ENCODE results near the gene ATG12.
"Not testable (repeated sequence)": the region's sequence is repeated elsewhere in the genome, so short reads cannot be mapped to it uniquely, and the experiment has no call there.

ATG12 gene

DNA sequence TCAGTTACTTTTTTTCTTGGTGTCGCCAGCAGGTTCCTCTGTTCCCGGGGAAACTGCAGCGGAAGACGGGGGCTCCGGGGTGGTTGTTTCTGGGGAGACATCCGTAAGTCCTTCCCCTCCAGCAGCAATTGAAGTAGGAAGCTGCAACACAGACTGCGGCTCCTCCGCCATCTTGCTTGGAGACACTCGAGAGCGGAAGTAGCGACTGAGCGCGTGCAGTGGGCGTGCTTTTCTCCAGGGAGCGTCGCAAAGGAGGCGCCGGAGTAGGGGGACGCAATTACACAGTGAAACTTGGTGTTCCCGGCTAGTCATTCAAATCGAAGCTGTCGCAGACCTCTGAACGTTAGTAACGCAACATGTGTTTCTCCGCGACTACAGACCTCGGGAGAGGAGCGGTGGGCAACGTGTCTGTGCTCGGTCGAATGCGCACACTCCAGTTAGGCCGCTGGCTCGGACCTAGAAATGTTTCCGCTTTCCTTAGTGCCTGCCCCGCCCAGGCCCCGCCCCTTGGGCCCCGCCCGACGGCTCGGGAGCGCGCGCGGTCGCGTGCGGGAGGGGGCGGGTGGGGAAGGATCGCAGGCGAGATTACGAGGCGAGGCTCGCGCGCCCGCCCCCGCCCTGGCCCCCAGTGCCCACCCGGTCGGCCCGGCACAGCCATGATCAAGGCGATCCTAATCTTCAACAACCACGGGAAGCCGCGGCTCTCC is at the start of gene ATG12, which contains the start of gene AP3S1:
Gene ATG12 (minus strand): TSS at position 184 of the 707 bp plus-strand sequence. CDS start 13 bp downstream, at position 171.
Gene AP3S1 (plus strand): TSS at position 554 of the 707 bp plus-strand sequence. CDS start 103 bp downstream, at position 657.
- TF ChIP-seq, protein P1, sequence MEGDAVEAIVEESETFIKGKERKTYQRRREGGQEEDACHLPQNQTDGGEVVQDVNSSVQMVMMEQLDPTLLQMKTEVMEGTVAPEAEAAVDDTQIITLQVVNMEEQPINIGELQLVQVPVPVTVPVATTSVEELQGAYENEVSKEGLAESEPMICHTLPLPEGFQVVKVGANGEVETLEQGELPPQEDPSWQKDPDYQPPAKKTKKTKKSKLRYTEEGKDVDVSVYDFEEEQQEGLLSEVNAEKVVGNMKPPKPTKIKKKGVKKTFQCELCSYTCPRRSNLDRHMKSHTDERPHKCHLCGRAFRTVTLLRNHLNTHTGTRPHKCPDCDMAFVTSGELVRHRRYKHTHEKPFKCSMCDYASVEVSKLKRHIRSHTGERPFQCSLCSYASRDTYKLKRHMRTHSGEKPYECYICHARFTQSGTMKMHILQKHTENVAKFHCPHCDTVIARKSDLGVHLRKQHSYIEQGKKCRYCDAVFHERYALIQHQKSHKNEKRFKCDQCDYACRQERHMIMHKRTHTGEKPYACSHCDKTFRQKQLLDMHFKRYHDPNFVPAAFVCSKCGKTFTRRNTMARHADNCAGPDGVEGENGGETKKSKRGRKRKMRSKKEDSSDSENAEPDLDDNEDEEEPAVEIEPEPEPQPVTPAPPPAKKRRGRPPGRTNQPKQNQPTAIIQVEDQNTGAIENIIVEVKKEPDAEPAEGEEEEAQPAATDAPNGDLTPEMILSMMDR (conservative IDR thresholded peaks at IDR 0.05), result no peak
- peak; percentile 72 for TF ChIP-seq ZFX (IDR thresholded peaks at IDR 0.05)
- H3K27ac ChIP-seq, result peak within 1 kb of the TSS; percentile 84

DNA sequence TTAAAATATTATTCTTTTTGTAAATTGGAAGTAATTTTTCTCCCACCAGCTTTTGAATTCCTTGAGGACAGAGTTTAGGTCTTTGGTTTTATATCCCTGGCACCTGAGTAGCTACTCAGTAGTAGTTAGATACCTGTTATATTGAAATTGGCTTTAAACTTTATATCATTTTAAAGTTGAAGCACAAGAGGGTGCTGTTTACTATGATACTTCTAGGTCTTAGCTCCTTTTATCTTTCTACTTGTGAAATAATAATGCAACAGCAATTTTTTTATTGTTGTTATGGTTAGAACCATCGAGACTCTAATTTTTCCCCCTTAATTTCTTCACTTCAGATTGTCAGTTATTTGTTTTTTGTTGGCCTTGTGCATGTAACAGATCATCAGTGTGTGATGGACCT is 46.7 kb upstream of the ATG12 start:
- TF ChIP-seq ZFX (IDR thresholded peaks at IDR 0.05), result no peak
- TF ChIP-seq, protein P1 (conservative IDR thresholded peaks at IDR 0.05), result peak; percentile 56
- H3K27ac ChIP-seq, result no peak overlapping the region

DNA sequence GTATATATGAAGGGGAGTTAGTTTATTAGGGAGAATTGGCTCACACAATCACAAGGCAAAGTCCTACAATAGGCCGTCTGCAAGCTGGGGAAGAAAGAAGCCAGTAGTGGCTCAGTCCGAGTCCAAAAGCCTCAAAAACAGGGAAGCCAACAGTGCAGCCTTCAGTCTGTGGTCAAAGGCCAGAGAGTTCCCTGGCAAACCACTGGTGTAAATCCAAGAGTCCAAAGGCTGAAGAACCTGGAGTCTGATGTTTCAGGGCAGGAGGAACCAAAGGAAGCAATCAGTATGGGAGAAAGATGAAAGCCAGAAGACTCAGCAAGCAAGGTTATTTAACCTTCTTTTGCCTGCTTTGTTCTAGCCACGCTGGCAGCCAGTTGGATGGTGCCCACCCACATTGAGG is 43.8 kb upstream of the ATG12 start:
- not testable (repeated sequence) for H3K27ac ChIP-seq

DNA sequence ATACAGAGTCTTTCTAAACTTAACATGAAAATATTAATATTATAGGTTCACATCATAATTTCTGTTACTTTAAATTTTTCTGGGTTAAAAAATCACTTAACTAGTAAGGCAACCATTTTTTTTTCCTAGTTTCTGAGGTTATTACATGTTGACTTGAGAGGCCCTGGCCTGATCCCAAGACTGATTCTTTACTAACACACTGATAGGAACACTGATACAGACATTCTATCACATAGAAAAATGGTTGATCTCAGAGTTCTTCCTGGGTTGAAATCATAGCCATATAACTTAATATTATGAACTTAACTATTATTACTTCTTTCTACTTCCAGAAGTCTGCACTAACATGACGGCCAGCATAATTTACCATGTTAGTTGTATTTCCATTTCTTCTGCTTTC is 43.3 kb upstream of the ATG12 start:
- no peak overlapping the region for H3K27ac ChIP-seq
- TF ChIP-seq, protein P1 (conservative IDR thresholded peaks at IDR 0.05), result no peak
- TF ChIP-seq ZFX (IDR thresholded peaks at IDR 0.05), result no peak

DNA sequence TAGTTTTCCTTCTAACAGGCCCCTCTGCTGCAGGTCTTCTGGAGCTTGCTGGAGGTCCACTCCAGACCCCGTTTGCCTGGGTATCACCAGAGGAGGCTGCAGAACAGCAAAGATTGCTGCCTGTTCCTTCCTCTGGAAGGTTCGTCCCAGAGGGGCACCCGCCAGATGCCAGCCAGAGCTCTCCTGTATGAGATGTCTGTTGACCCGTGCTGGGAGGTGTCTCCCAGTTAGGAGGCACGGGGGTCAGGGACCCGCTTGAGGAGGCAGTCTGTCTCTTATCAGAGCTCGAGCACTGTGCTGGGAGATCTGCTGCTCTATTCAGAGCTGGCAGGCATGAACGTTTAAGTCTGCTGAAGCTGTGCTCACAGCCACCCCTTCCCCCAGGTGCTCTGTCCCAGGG is 41.1 kb upstream of the ATG12 start:
- H3K27ac ChIP-seq, result not testable (repeated sequence)

DNA sequence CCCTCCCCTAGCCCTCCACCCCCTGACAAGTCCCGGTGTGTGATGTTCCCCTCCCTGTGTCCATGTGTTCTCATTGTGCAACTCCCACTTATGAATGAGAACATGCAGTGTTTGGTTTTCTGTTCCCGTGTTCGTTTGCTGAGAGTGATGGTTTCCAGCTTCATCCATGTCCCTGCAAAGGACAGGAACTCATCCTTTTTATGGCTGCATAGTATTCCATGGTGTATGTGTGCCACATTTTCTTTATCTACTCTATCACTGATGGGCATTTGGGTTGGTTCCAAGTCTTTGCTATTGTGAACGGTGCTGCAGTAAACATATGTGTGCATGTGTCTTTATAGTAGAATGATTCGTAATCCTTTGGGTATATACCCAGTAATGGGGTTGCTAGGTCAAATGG is 36.0 kb upstream of the ATG12 start:
- H3K27ac ChIP-seq, result not testable (repeated sequence)

DNA sequence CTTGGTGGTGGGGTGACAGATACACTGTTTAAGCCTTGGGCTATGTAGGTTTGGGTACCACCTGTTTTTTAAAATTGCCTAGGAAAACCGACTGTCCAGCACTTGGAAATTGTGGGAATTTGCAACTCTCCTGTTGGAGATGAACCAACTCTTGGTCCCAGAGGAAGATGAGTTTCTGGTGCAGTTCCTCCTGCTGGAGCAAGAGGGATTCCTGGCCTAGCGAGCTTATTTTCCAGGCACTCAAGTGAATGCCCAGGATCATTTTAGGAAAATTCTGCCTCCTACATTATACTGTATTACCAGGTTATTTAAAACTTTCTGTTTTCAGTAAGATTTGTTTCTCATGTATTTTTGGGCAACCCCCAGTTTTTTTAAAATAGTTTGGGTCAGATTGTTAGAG is 34.1 kb upstream of the ATG12 start:
- H3K27ac ChIP-seq, result no peak overlapping the region
- TF ChIP-seq ZFX (IDR thresholded peaks at IDR 0.05), result no peak
- TF ChIP-seq, protein P1 (conservative IDR thresholded peaks at IDR 0.05), result peak; percentile 14; the same call in 1 of the 2 replicates

DNA sequence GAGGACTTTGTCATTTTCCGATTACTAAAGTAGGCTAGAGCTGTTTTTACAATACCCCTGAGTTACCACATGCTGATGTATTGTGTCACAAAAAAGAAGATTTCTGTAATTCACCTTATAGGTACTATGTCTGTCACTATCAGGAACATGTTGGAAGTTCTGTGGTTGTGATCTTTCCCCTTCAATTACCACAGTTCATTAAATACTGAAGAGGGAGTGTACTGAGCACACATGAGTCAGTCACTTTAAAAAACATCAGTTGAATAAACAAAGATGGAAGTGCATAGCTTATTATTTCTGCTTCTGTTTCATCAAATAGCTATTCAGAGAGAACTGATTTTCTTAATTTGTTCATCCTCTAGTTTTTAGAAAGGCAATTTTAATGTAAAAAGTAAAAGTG is 32.0 kb upstream of the ATG12 start:
- no peak overlapping the region for H3K27ac ChIP-seq
- no peak for TF ChIP-seq ZFX (IDR thresholded peaks at IDR 0.05)
- TF ChIP-seq, protein P1 (conservative IDR thresholded peaks at IDR 0.05), result no peak

DNA sequence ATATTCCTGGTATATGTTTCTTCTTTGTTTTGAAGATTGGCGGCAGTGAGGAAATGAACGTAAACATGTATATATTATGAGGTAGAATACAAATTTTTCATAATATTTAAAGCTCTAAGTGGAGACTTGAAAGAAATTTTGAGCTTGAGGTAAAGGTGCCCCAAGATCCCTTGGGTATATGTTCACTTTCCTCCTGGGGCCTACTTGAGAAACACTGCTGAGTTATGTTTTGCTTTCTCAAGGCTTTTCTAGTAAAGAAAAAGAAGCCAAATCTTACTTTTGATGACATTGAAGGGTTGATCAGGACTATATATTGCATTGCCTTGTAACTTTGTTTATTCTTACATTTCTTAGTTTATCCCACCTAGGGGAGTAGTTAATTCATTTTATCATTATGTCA is 31.1 kb upstream of the ATG12 start:
- H3K27ac ChIP-seq, result no peak overlapping the region
- TF ChIP-seq, protein P1 (conservative IDR thresholded peaks at IDR 0.05), result no peak
- no peak for TF ChIP-seq ZFX (IDR thresholded peaks at IDR 0.05)

Data from C4-2B (cell line).